Spleen (tissue), 7 donors: ENCODE measurements around the gene LDHAL6B.

ENCODE experiments used
- POLR2A ChIP-seq, 3 donors: fragments of 450-650 bp; IDR thresholded peaks; one replicate each; pipeline ENCODE4 v1.5.1; 2017; ENCODE audit warnings: antibody characterized with exemption in 3 of 3, mild to moderate bottlenecking in 1 of 3
- TF ChIP-seq, protein P1 (sequence below), 11 experiments: fragments of 200-600 bp in 7 of 11; fragments of 450-650 bp in 4 of 11; sonication (generic) in 4 of 11; IDR thresholded peaks in 8 of 11; conservative IDR thresholded peaks in 3 of 11; 1 replicate in 7 of 11; 2 replicates in 4 of 11; pipeline versions ENCODE4 v1.4.0 to v1.8.0; 2016 to 2021; ENCODE audit warnings: antibody characterized with exemption in 11 of 11, inconsistent platforms in 4 of 11, mild to moderate bottlenecking in 1 of 11
- donor health status: DM: no; HTN: no; CAD: no; lungs with moderate emphysema.
- donor health status: DM: no; HTN: no; CAD: no.
- donor health status: DM: no; HTN: no; CAD: no.

DNA sequence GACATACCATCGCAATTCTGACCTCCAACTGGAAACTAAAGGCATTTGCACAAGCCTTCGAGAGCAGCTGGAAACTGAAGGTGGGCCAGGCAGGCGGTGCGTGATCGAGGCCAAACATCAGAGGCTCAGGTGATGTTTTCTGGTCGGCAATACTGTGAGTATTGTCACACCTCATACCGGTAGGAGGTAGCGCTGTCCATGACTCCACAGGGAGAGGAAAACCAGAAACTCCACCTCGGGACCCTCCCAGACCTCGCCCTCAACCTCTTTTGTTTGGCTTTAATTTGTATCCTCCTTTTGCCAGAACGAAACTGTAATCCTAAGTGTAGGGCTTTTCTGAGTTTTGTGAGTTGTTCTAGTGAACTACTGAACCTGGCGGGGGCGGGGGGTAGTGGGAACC, 43.6 kb downstream of the LDHAL6B start:
- TF ChIP-seq, protein P1, sequence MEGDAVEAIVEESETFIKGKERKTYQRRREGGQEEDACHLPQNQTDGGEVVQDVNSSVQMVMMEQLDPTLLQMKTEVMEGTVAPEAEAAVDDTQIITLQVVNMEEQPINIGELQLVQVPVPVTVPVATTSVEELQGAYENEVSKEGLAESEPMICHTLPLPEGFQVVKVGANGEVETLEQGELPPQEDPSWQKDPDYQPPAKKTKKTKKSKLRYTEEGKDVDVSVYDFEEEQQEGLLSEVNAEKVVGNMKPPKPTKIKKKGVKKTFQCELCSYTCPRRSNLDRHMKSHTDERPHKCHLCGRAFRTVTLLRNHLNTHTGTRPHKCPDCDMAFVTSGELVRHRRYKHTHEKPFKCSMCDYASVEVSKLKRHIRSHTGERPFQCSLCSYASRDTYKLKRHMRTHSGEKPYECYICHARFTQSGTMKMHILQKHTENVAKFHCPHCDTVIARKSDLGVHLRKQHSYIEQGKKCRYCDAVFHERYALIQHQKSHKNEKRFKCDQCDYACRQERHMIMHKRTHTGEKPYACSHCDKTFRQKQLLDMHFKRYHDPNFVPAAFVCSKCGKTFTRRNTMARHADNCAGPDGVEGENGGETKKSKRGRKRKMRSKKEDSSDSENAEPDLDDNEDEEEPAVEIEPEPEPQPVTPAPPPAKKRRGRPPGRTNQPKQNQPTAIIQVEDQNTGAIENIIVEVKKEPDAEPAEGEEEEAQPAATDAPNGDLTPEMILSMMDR (IDR thresholded peaks at IDR 0.05 in 8 of 11, conservative IDR thresholded peaks at IDR 0.05 in 3 of 11), result no peak
- no peak for TF ChIP-seq POLR2A (IDR thresholded peaks at IDR 0.05)
